ENCODE results near the gene WFDC1. TPM values are rescaled to one million over a fixed set of nuclear protein-coding genes. Genes with fewer than 3 reads are reported as not detected.

Gene WFDC1
- total RNA-seq, 1 experiment from 2014 or later, result not detected

- Histone ChIP-seq H3K36me3 (ENCODE audit: control insufficient read depth, insufficient read depth, low read length) (no peaks in the 10 kb centered on the region), H3K4me1 (ENCODE audit: control insufficient read depth, insufficient read depth, low read length) (no peaks in the 10 kb centered on the region), H3K9me3 (ENCODE audit: control insufficient read depth, insufficient read depth, low read depth, low read length) (no peaks in the 10 kb centered on the region), H3K27me3 (ENCODE audit: control insufficient read depth, insufficient read depth, low read length) (no peaks in the 10 kb centered on the region), H3K4me3 (ENCODE audit: low read depth in 2 of 2, low read length in 2 of 2) (no peak overlapping the region), H3K27ac (ENCODE audit: low read length) (no peak overlapping the region)
- ATAC-seq (no peak), DNase-seq (ENCODE audit: low read depth, low spot score) (no peak)
- TF ChIP-seq POLR2AphosphoS5 (IDR thresholded peaks at IDR 0.05; ENCODE audit: low read depth, low read length), result no peak
- TF ChIP-seq TCF7L2 (IDR thresholded peaks at IDR 0.05; ENCODE audit: low read depth, low read length), result no peak
- TF ChIP-seq REST (IDR thresholded peaks at IDR 0.05; ENCODE audit: insufficient read depth in 1 of 2, low read depth in 2 of 2, low read length in 1 of 2), result no peak
- TF ChIP-seq SIN3A (IDR thresholded peaks at IDR 0.05; ENCODE audit: borderline replicate concordance, insufficient read depth, low read depth, low read length), result no peak
- no peak for TF ChIP-seq CTCF (IDR thresholded peaks at IDR 0.05)
- POLR2A ChIA-PET, result no interaction called here
- in situ Hi-C loops (cut with HindIII; ENCODE audit: low pct_unique_long_range_greater_than_20kb, low sequenced_read_pairs), result no loop called here
- no TSS peak for BruUV-seq (replicated peaks)
- intact Hi-C loops (cut with micrococcal nuclease; ENCODE audit: unreplicated experiment), result no loop called here
- CTCF ChIA-PET, result no interaction called here
These were observed 59.6 kb downstream of the WFDC1 start for GRCh38 chr16:84354306-84354705.

- BruUV-seq (replicated peaks), result no TSS peak
- no peak for TF ChIP-seq REST (IDR thresholded peaks at IDR 0.05; ENCODE audit: insufficient read depth in 1 of 2, low read depth in 2 of 2, low read length in 1 of 2)
- TF ChIP-seq SIN3A (IDR thresholded peaks at IDR 0.05; ENCODE audit: borderline replicate concordance, insufficient read depth, low read depth, low read length), result no peak
- no peak for TF ChIP-seq CTCF (IDR thresholded peaks at IDR 0.05)
- no peak for TF ChIP-seq POLR2AphosphoS5 (IDR thresholded peaks at IDR 0.05; ENCODE audit: low read depth, low read length)
- no peak for TF ChIP-seq TCF7L2 (IDR thresholded peaks at IDR 0.05; ENCODE audit: low read depth, low read length)
- Histone ChIP-seq H3K4me1 (ENCODE audit: control insufficient read depth, insufficient read depth, low read length) (no peaks in the 10 kb centered on the region), H3K9me3 (ENCODE audit: control insufficient read depth, insufficient read depth, low read depth, low read length) (no peaks in the 10 kb centered on the region), H3K27me3 (ENCODE audit: control insufficient read depth, insufficient read depth, low read length) (no peaks in the 10 kb centered on the region), H3K27ac (ENCODE audit: low read length) (no peak overlapping the region), H3K4me3 (ENCODE audit: low read depth in 2 of 2, low read length in 2 of 2) (no peak overlapping the region), H3K36me3 (ENCODE audit: control insufficient read depth, insufficient read depth, low read length) (no peaks in the 10 kb centered on the region)
- ChIA-PET POLR2A (no interaction called here), CTCF (no interaction called here)
- intact Hi-C loops (cut with micrococcal nuclease; ENCODE audit: unreplicated experiment) (no loop called here), in situ Hi-C loops (cut with HindIII; ENCODE audit: low pct_unique_long_range_greater_than_20kb, low sequenced_read_pairs) (no loop called here)
- DNase-seq (ENCODE audit: low read depth, low spot score) (no peak), ATAC-seq (no peak)
These were observed 60.5 kb downstream of the WFDC1 start for GRCh38 chr16:84355149-84355548.

Measured in Panc1 (cell line).